ENCODE results near the gene TRAF3. TPM values are rescaled to one million over a fixed set of nuclear protein-coding genes. Genes with fewer than 3 reads are reported as not detected.

TRAF3 gene
- total RNA-seq, 1 donor from 2014 or later, result 14.0 TPM

- TF ChIP-seq POLR2AphosphoS5 (IDR thresholded peaks at IDR 0.05; ENCODE audit: insufficient read depth in 1 of 2, low read depth in 1 of 2) (no peak), POLR2A (IDR thresholded peaks at IDR 0.05) (no peak), CTCF (IDR thresholded peaks at IDR 0.05) (no peak)
- H3K4me3 ChIP-seq, result no peak overlapping the region
- H3K27me3 ChIP-seq, result no peaks in the 10 kb centered on the region
- no peaks in the 10 kb centered on the region for H3K9me3 ChIP-seq
- H3K4me1 ChIP-seq, result no peaks in the 10 kb centered on the region
- H3K36me3 ChIP-seq, result no peaks in the 10 kb centered on the region
- intact Hi-C loops (cut with DNase I), result no loop called here
- DNase-seq (ENCODE audit: extremely low spot score in 2 of 2), result no peak
- H3K27ac ChIP-seq, result no peak overlapping the region
These were observed 26.2 kb upstream of the TRAF3 start for GRCh38 chr14:102751088-102751487.

- no peak overlapping the region for H3K27ac ChIP-seq
- H3K4me3 ChIP-seq, result no peak overlapping the region
- TF ChIP-seq POLR2AphosphoS5 (IDR thresholded peaks at IDR 0.05; ENCODE audit: insufficient read depth in 1 of 2, low read depth in 1 of 2), result no peak
- no peak for TF ChIP-seq CTCF (IDR thresholded peaks at IDR 0.05)
- no peak for TF ChIP-seq POLR2A (IDR thresholded peaks at IDR 0.05)
These were observed 24.9 kb upstream of the TRAF3 start for GRCh38 chr14:102752239-102752847.

GRCh38 chr14:102754370-102755262, 22.6 kb upstream of the TRAF3 start:
- DNase-seq (ENCODE audit: extremely low spot score in 2 of 2), result no peak
- TF ChIP-seq POLR2A (IDR thresholded peaks at IDR 0.05) (no peak), POLR2AphosphoS5 (IDR thresholded peaks at IDR 0.05; ENCODE audit: insufficient read depth in 1 of 2, low read depth in 1 of 2) (no peak), CTCF (IDR thresholded peaks at IDR 0.05) (no peak)
- Histone ChIP-seq H3K4me3 (no peak overlapping the region), H3K27ac (no peak overlapping the region), H3K4me1 (no peaks in the 10 kb centered on the region), H3K27me3 (no peaks in the 10 kb centered on the region), H3K9me3 (no peaks in the 10 kb centered on the region), H3K36me3 (no peaks in the 10 kb centered on the region)
- intact Hi-C loops (cut with DNase I), result no loop called here

More at GRCh38 chr14:102752239-102752847, 24.9 kb upstream of the TRAF3 start:
- Histone ChIP-seq H3K36me3 (no peaks in the 10 kb centered on the region), H3K27me3 (no peaks in the 10 kb centered on the region), H3K4me1 (no peaks in the 10 kb centered on the region), H3K9me3 (no peaks in the 10 kb centered on the region)
- no peak for DNase-seq (ENCODE audit: extremely low spot score in 2 of 2)
- intact Hi-C loops (cut with DNase I), result no loop called here

- Histone ChIP-seq H3K27me3 (no peaks in the 10 kb centered on the region), H3K27ac (no peak overlapping the region), H3K4me3 (no peak overlapping the region), H3K36me3 (no peaks in the 10 kb centered on the region), H3K4me1 (no peaks in the 10 kb centered on the region), H3K9me3 (no peaks in the 10 kb centered on the region)
- no peak for DNase-seq (ENCODE audit: extremely low spot score in 2 of 2)
- TF ChIP-seq POLR2AphosphoS5 (IDR thresholded peaks at IDR 0.05; ENCODE audit: insufficient read depth in 1 of 2, low read depth in 1 of 2) (no peak), CTCF (IDR thresholded peaks at IDR 0.05) (no peak), POLR2A (IDR thresholded peaks at IDR 0.05) (no peak)
- intact Hi-C loops (cut with DNase I), result no loop called here
These were observed 19.6 kb upstream of the TRAF3 start for GRCh38 chr14:102757646-102758045.

GRCh38 chr14:102758087-102758486, 19.2 kb upstream of the TRAF3 start:
- no peak for TF ChIP-seq POLR2A (IDR thresholded peaks at IDR 0.05)
- TF ChIP-seq POLR2AphosphoS5 (IDR thresholded peaks at IDR 0.05; ENCODE audit: insufficient read depth in 1 of 2, low read depth in 1 of 2), result no peak

More at GRCh38 chr14:102758087-102758486, 19.2 kb upstream of the TRAF3 start:
- Histone ChIP-seq H3K27me3 (no peaks in the 10 kb centered on the region), H3K36me3 (no peaks in the 10 kb centered on the region), H3K27ac (no peak overlapping the region), H3K9me3 (no peaks in the 10 kb centered on the region), H3K4me1 (no peaks in the 10 kb centered on the region), H3K4me3 (no peak overlapping the region)
- DNase-seq (ENCODE audit: extremely low spot score in 2 of 2), result no peak
- intact Hi-C loops (cut with DNase I), result no loop called here
